HG02981 (cell line): ENCODE results near the gene ATRNL1.

Source experiments
- ATAC-seq: cut with Tn5 transposase; IDR thresholded peaks from one replicate; pipeline ENCODE4 v1.9.1; 2021; ENCODE audit warnings: mild to moderate bottlenecking, moderate library complexity; ENCODE audit not compliant: unreplicated experiment

The ATRNL1 gene, protein sequence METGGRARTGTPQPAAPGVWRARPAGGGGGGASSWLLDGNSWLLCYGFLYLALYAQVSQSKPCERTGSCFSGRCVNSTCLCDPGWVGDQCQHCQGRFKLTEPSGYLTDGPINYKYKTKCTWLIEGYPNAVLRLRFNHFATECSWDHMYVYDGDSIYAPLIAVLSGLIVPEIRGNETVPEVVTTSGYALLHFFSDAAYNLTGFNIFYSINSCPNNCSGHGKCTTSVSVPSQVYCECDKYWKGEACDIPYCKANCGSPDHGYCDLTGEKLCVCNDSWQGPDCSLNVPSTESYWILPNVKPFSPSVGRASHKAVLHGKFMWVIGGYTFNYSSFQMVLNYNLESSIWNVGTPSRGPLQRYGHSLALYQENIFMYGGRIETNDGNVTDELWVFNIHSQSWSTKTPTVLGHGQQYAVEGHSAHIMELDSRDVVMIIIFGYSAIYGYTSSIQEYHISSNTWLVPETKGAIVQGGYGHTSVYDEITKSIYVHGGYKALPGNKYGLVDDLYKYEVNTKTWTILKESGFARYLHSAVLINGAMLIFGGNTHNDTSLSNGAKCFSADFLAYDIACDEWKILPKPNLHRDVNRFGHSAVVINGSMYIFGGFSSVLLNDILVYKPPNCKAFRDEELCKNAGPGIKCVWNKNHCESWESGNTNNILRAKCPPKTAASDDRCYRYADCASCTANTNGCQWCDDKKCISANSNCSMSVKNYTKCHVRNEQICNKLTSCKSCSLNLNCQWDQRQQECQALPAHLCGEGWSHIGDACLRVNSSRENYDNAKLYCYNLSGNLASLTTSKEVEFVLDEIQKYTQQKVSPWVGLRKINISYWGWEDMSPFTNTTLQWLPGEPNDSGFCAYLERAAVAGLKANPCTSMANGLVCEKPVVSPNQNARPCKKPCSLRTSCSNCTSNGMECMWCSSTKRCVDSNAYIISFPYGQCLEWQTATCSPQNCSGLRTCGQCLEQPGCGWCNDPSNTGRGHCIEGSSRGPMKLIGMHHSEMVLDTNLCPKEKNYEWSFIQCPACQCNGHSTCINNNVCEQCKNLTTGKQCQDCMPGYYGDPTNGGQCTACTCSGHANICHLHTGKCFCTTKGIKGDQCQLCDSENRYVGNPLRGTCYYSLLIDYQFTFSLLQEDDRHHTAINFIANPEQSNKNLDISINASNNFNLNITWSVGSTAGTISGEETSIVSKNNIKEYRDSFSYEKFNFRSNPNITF (N-terminal part only)

DNA sequence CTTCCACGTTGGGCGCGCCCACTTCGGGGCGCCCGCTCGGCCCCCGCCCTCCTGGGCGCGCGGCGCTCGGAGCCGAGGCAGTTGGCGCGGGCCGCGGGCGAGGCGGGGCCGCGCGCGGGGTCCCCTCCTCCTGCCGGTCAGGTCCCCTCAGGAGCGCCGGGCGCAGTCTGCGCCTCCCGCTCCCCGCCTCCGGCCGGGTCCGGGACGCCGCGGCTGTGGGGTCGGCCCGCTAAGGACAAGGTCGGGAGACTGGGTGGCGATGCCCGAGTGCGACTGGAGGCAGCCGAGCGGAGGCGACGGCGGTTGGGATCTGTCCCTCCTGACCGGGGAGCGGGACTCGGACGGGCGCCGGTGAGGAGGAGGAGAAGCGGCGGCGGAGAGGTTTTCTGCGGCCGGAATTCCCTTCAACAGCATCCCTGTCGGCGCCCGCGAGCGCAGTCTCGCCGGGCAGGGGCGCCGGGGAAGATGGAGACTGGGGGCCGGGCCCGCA lies at the start of gene ATRNL1:
TSS of gene ATRNL1 (plus strand) at position 80 of the 490 bp plus-strand sequence. CDS start at position 466, 386 bp downstream.
- peak; percentile 52 for ATAC-seq

DNA sequence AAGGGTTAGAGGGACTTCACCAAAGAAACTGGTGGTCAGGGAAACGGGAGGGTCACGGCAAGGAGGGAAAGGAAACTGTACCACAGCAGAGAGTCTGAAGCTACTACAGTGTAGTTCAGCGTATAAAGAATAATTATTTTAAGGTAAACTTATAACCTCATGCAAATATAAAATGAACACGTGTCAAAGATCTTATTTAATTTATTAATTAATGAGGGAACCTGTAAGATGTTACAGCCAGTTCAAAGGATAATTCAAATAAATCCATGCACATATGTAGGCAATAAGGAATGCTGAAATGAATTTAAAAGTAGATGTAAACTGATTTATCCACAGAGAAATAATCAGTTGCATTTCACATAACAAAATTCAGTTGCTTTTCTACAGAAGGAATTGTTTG lies 49.4 kb upstream of the ATRNL1 start:
- no peak for ATAC-seq

DNA sequence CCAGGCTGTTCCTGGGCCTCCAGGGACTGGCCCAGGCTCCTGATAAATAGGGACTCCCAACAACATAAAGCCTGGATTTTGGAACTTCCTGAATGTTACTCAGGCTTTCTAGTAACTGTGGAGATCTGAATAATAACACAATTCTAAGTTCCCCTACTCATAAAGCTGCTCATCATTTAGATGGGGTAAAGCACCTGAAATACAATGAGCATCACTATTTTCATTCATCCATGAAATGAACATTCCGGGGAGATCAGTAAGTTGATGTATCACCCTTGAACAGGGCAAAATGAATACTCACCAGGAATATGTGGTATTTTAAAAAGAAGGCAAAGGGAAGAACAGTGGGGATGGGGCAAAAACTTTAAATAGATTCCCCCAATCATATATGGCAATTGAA lies 48.3 kb upstream of the ATRNL1 start:
- no peak for ATAC-seq

DNA sequence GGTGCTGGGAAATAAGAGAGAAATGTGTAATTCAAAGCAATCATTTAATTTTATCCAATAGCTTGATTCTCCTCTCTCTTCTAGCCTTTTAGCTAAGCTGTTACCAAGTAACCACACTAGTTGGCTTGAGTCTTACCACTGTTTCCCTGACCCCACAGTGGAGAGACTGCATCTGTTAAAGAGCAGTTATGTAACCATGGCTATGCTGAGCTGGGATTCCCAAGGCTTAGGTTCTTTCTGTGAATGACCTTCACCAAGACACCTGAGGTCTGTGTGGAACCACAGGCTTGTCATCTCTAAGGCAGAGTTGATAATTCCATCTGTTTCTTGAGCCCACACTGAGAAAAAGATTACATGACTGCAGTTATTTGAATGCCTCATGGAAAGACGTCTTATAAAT lies 47.7 kb upstream of the ATRNL1 start:
- ATAC-seq, result no peak

DNA sequence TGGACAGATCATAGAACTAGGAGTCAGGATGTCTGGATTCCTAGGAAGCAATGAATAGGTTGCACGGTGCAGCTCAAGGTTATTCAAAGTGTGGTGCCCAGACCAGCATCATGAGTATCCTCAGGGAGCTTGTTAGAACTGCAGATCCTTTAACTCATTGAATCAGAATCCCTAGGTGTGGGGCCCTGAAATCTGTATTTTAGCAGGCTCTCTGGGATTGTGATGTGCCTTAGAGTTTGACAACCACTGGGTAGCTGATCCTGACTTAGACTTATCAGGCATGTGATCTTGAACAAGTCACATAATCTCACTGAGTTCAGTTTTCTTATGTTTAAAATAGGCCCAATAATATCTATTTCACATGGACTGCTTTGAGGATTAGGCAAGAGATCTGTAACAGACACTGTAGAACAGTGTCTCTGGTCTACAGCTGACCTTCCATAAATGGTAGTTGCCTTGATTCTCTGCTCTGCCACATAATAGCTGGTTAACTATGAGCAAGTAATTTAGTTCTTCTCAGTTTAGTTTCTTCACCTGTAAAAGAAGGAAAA lies 46.4 kb upstream of the ATRNL1 start:
- no peak for ATAC-seq

DNA sequence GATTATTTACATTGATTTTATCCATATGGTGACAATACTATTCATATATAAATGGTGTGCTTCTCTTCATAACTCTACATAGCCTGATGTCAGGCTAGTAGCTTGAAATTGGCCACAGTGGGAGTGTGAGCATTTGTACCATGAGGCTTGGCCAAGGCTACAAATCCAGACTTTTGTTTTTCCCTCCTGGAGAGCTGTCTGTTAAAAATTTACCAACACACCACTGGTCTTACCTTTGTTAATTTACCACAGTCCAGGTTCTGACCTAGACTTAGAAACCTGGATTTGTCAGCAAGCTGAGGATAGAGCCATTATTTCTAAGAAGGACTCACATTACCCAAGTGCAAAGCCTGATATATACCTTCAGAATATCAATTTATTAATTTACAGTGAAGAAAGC lies 45.5 kb upstream of the ATRNL1 start:
- ATAC-seq, result no peak

DNA sequence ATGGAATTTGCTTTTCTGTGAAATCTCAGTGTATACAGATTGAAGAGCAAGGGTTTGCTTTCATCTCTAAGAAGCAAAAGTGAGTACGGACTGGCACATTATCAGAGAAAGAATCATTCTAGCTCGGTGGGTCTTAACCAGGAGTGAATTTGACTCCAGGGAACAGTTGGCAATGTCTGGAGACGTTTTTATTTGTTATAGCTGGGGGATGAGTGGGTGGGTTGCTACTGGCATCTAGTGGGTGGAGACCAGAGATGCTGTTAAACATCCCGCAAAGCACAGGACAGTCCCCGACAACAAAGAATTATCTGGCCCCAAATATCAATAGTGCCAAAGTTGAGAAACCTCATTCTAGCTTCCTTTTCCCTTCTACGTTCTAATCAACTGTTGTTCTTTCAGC lies 43.8 kb upstream of the ATRNL1 start:
- no peak for ATAC-seq

DNA sequence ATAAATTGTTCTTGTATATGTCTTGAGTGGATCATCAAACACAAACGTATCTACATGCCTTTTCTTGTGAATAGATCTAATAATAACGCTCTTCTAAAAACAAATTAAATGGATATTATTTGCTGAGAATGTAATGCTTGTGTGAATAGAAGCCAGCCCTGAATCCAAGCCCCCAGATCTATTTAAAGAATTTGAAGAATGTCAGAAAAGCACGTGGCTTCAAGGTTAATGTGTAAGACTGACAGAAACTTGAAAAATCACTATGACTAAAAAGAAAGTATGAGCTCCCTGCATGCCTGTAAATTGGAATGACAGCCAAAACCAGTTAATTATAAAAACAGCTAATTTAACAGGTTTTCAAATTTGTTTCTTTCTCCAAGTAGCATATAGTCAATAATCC lies 43.2 kb upstream of the ATRNL1 start:
- no peak for ATAC-seq

DNA sequence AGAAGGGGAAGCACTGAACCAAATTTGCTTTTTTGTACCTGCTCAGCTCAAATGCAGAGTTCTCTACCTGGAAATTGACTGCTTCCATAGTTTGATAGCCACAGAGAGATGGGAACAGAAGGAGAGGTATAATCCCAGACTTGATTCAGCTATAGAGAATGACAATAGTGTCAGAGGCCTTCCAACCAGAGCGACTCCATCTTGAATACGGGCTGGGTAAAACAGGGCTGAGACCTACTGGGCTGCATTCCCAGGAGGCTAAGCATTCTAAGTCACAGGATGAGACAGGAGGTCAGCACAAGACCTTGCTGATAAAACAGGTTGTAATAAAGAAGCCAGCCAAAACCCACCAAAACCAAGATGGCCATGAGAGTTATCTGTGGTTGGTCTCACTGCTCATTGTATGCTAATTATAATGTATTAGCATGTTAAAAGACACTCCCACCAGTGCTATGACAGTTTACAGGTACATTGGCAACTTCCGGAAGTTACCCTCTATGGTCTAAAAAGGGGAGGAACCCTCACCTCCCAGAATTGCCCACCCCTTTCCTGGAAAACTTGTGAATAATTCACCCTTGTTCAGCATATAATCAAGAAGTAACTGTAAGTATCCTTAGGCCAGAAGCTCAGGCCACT lies 42.7 kb upstream of the ATRNL1 start:
- no peak for ATAC-seq

DNA sequence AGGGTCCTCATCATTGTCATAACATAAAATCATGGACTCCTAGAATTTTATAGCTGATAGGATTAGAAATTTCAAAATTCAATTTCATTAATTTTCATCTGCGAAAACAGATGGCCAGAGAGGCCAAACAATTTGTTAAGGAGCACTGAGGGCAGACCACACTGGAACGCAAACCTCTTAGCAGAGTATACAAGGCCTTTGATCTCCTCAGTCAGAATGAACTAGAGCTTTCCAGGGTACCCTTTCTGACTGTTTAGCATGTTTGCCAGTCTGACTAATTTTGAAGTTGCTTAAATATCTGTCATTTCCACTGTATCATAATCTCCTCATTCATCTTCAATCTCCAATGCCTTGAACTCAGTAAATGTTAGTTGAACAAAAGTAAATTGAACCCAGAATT lies 41.9 kb upstream of the ATRNL1 start:
- no peak for ATAC-seq

DNA sequence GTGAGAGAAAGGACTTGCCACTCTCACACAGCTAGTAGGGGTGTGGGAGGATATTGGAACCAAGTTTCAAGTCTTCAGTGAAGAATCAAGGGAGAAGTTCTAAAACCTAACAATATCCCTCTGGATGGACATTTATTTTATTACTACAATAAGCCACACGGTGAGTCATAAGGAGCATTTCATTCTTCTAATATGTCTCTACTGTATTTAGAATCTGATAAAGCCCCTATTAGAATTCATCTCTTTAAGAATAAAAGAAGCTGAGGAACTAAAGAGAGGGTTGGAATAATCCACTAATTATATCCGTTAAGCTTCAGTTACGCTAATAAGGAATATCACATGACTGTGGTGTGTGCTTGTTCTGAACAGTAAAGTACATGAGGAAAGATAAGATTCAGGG lies 40.9 kb upstream of the ATRNL1 start:
- no peak for ATAC-seq

DNA sequence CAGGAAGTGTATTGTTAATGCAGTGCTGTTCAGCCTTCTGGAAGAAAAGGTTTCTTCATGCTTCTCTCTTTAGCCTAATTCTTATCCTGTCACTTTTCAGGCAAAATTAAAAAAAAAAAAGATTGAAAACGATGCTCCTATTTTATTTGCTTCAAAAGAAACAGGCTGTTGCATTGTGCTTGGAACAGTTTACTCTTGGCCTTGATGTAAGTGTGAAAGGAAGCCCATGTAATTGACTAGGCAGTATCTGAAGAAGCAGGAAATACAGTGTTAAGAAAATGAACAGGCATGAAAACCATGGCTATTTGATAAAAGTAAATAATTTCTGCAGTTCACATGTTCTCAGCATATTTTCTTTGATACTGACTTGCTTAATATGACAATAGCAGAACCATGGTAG lies 40.4 kb upstream of the ATRNL1 start:
- ATAC-seq, result no peak

DNA sequence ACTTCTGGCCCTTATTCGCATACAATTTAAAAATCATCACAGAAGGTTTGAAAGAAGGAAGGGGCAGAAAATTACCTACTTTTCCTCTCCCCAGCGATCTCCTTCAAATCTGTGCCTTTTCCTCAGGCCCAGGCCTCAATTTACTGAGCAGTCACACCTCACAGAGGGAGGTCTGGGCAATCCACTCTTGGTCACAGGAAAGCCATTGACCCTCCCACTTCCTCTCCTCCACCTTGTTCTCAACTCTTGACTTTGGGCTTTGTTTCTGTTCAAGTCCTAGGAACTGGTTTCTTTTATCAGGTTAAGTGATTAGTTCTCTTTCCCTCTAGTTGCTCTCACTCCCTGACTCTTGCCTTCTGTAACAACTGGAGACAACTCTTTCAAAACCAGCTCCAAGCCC lies 37.0 kb upstream of the ATRNL1 start:
- ATAC-seq, result no peak

DNA sequence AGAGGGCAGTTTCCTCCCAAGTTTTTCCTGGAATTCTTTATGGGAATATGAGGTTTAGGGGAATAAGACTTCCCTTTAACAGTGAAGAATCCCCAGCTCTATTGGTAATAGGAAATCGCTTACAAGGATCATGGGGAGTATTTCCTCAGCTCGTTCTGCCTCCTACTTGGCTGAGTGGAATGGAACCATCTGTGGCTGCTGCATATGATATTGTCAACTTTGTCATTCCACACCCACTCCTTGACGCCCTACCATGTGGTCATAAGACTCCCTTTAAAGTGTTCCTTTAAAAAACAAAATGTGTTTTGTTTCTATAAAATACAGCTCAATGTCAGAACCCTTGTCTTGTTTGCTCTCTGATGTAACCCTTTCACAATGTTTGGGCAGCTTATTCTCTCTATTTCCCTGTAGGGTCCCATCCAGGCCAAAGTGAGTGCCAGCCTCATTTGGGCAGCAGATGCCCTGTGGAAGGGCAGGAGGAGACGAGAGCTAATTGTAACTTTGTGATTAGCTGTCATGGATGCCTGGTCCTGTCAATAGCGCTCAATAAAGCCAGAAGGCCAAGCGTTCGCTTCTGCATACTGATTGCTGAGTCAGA lies 33.8 kb upstream of the ATRNL1 start:
- ATAC-seq, result no peak

DNA sequence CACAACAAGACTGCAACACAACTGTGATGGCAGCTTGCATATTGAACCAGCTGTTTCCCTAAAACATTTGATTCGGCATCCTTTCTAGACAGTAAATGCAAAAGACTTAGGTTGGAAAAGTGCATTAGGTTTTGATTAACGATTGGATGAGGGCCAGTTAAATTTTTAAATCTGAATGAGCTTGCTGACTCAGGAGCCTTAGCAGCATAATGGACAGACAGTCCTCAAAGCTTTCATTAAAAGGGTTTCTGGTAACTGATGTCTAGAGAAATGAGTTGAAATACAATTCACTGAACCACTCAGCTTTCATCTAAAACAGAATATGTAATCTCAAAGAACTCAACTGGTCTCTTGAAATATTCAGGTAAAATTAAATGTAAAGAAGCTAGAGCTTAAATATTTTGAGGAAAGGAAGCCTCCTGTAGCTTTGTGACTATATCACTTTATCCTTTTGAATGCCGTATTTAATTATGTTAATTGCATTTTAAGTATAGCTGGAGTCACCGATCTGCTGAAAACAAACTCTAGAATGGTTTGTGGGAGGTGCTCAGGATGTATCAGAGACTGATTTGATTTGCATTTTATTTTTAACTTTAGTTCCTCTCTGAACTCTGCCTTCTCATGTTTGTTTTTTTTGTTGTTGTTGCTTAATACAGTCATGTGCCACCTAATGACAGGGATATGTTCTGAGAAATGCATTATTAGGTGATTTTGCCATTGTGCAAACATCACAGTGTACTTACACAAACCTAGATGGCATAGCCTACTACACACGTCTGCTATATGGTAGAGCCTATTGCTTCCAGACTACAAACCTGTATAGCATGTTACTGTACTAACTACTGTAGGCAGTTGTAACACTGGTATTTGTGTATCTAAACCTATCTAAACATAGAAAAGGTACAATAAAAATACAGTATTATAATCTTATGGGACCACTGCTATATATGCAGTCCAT lies 29.2 kb upstream of the ATRNL1 start:
- ATAC-seq, result no peak

DNA sequence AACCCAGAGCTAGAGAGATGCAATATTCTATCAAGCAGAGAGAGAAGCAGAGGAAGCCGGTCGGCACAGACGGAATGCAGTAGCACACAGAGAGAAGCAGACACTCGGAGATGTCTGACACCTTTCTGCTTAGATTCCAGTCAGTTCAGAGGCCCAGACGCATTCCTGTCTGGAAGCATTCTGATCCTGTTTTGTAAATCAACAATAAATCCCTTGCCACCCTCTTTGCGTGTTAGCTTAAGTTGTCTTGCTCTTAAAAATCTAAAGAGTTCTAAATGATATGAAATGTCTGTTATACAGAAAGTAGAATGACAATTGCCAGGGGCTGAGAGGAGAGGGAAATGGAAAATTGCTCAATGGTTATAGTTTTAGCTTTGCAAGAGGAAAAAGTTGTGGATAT lies 27.4 kb upstream of the ATRNL1 start:
- ATAC-seq, result no peak

DNA sequence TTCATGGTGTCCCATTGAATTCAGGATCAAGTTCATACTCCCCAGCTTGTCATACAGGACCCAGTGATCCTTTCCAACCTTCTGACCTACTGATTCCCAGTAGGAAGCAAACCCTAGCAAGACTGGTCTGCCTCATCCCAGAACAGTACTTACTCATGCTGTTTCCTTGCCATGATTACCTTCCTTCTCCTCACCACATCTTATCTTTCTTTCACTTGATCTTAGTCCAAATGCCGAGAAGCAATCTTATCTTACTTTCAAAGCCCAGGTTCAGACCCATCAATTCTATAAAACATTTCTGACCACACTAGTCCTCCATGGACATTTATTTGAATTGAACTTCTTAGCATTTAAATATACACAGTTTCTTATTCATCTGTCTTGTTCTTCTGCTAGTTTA lies 26.6 kb upstream of the ATRNL1 start:
- ATAC-seq, result no peak

DNA sequence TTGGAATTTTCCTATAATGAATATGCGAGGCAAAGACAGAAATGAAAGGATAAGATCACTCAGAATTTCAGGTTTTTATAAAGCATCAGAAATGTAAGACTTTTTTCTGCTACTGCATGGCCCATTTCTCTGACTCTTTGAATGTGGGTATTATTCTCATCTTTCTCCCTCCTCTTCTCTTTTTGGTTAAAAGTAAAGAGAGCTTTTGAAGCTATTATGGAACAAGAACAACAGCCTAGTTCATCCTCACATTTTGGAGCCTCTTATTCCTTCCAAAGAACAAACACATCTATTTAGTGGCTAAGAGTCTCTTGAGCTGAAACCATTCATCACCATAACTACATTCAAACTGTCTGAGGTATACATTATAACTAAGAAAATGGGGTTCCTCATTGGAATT lies 19.4 kb upstream of the ATRNL1 start:
- ATAC-seq, result no peak

DNA sequence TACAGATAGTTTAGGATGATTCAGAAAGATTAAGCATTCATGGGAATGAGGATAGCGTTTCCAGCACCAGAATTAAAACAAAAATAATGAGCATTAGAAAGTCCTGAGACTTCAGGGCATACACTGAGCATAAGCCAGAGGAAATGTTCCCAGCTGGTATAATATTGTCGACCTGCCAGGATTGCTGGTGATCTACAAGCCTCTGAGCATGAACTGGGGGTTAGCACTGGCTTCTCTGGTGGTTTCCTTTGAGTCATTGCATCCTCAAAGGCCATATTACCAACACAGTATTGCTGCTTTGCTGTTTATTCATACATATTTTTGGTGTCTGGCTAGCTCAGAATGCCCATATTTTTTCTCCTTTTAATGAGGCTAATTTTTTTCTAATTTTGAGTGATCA lies 10.7 kb upstream of the ATRNL1 start:
- ATAC-seq, result no peak
